Right lung (tissue), 5 donors: ENCODE measurements around the gene SLC5A5. TPM values are rescaled to one million over a fixed set of nuclear protein-coding genes. Genes with fewer than 3 reads are reported as not detected.
A peak's percentile ranks its signal among the peaks of the same experiment; 100 is the strongest.
"Not testable (repeated sequence)": the region's sequence is repeated elsewhere in the genome, so short reads cannot be mapped to it uniquely, and the experiment has no call there.

Source experiments
- DNase-seq, 2 donors: peaks; one replicate each; pipeline ENCODE4 v3.0.0-alpha.2; 2013
- polyA plus RNA-seq, 5 donors: library from polyadenylated mRNA; unstranded; fragments of 120-200 nt; gene quantifications; one replicate each; pipeline versions ENCODE4 v1.2.1 to v1.2.3, GENCODE V29; 2013; ENCODE audit warnings: inconsistent platforms in 1 of 5, low replicate concordance in 1 of 5; ENCODE audit not compliant: insufficient read length in 5 of 5, insufficient read depth in 1 of 5

SLC5A5 gene
- polyA plus RNA-seq, 5 donors = 0.05 to 0.13 (median 0.08) TPM; not detected in 1

DNA sequence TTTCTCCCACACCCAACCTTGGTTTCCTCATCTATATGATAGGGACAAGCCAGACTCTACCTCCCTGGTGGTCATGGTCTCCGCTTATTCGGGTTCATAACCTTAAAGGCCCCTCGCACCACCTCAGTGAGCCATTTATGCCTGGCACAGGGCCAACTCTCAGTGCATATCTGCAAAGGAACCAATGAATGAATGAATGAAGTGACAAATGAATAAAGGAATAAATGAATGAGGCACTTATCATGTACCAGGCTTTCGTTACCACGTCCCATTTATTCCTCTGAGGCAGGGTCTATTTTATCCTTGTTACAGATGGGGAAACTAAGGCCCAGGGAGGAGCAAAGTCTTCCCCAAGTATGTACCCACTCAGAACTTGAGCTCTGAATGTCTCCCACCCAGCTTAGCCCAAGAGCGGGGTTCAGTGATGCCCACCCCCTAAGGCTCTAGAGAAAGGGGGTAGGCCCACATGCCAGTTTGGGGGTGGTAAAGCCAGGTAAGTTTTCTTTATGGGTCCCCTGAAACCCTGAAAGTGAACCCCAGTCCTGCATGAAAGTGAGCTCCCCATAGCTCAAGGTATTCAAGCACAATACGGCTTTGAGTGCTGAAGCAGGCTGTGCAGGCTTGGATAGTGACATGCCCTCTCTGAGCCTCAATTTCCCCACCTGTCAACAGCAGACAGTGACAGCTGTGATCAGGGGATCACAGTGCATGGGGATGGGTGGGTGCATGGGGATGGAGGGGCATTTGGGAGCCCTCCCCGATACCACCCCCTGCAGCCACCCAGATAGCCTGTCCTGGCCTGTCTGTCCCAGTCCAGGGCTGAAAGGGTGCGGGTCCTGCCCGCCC is 490 bp upstream of the SLC5A5 start:
- no peak for DNase-seq

DNA sequence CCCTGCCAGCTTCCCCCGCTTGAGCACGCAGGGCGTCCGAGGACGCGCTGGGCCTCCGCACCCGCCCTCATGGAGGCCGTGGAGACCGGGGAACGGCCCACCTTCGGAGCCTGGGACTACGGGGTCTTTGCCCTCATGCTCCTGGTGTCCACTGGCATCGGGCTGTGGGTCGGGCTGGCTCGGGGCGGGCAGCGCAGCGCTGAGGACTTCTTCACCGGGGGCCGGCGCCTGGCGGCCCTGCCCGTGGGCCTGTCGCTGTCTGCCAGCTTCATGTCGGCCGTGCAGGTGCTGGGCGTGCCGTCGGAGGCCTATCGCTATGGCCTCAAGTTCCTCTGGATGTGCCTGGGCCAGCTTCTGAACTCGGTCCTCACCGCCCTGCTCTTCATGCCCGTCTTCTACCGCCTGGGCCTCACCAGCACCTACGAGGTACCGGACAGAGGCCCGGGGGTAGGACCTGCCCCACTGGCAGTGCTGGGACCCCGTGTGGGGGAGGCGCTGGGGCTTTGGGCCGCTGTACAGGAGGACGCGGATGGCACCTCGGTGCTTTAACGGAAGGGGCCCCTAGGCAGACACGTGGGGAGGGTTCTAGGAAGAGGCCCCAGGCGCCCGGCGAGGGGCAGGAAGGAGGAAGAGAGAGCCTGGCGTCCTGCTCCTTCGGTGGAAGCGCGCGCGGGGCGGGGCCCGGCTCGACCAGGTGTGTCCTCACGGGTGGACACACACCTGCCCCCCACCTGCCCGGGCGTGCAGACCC is 681 bp downstream of the SLC5A5 start:
- no peak for DNase-seq

DNA sequence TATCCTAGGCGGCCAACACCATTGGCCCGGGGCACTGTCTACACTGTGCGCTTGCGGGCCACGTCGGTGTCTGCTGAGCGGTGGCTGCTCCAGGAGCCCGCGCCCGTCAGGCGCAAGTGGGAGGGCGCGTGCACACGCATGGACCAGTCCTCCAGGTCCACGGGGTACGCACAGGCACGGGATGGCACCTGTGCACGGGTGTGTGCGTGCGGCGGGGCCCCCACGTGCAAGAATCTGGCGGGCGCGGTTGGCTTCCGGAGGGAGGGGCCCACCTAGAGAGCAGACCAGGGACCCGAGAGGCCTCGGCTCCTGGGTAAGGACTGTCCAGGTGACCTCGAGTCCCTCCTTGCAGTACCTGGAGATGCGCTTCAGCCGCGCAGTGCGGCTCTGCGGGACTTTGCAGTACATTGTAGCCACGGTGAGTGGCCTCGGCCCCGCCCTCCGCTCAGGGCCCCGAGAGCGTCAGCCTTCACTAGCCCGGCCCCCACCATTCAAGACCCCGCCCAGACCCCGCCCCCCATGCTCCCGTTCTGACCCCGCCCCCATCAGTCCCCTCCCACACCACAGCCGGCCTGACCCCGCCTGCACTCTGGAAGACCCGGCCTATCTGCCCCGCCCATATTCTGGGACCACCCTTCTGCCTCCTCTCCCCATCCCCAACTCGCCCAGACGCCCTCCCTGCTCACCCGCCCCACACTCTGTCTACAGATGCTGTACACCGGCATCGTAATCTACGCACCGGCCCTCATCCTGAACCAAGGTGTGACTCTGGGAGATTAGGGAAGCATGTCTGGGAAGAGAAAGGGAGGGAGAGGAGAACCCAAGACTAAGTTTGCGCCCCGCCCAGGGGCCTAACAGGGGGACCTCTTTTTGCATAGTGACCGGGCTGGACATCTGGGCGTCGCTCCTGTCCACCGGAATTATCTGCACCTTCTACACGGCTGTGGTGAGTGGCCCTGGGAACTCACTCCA is 2.3 kb downstream of the SLC5A5 start:
- no peak for DNase-seq

DNA sequence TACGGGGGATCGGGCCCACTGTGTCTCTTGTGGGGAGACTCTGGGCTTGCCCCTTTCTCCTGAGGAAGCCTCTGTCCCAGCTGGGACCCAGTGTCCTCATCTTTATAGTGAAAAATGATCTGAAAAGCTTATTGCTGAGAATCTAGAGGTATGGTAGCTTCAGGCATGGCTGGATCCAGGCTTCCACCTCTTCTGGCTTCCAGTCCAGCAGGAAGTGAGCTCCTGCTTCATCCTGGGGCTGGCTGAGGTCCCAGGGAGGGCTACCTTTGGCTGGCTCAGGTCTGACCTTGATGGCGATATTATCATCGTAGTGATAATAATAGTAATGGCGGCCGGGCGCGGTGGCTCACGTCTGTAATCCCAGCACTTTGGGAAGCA is 3.0 kb downstream of the SLC5A5 start:
- DNase-seq = no peak

DNA sequence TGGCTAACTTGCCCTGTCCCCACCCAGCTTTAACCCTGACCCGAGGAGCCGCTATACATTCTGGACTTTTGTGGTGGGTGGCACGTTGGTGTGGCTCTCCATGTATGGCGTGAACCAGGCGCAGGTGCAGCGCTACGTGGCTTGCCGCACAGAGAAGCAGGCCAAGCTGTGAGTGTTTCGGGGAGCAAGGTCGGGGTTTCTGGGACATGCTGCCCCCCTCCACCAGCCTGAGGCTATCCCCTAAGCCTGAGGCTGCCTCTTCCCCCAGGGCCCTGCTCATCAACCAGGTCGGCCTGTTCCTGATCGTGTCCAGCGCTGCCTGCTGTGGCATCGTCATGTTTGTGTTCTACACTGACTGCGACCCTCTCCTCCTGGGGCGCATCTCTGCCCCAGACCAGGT is 6.0 kb downstream of the SLC5A5 start:
- no peak for DNase-seq

DNA sequence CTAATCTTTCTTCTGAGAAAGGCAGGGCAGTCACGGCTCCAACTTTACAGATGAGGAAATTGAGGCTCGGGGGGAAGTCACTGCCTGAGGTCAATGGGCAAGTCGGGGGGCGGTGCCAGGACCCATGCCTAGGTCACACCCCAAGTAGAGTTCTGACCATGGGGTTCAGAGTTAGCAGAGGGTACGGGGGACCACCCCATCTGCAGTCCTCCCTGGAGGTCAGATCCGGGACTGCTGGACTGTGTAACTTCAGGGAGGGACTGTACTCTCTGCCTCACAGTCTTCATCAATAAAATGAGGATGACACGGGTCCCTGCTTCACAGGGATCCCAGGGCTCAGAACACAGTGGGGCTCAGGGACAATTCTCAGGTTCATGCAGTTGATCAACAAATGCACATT is 7.7 kb downstream of the SLC5A5 start:
- DNase-seq = no peak

DNA sequence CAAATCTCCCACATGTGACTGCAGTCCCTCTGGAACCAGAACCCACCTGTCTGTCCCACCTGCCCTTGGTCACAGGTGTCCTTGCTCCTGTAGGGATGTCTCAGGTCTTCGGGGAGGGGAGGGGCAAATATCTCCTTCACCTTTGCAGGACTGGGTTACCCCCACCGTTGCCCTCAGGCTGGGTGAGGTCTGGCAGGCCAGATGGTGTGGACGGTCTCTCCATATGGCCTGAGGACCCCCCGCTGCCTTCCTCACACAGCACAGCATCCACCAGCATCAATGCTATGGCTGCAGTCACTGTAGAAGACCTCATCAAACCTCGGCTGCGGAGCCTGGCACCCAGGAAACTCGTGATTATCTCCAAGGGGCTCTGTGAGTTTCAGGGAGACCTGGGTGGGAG is 10.0 kb downstream of the SLC5A5 start:
- no peak for DNase-seq

DNA sequence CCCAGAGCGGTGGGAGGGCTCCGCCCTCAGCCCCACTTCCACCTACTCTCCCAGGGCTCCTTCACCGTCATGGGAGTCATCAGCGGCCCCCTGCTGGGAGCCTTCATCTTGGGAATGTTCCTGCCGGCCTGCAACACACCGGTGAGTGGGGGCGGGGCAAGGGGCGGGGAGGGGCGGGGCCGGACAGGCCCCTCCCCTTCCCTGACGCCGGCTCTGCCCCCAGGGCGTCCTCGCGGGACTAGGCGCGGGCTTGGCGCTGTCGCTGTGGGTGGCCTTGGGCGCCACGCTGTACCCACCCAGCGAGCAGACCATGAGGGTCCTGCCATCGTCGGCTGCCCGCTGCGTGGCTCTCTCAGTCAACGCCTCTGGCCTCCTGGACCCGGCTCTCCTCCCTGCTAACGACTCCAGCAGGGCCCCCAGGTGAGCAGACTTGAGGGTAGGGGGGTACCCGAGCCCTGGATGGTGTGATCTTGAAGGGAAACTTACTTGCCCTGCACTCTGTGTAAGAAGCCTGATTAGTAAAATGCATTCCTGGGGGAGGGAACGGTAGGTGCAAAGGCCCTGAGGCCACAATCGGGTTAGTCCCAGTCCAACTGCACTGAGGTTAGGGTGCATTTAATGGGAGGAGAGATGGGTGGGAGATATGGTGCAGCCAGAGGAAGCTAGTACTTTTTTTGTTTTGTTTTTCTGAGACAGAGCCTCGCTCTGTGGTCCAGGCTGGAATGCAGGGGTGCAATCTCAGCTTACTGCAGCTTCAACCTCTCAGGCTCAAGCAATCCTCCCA is 12.1 kb downstream of the SLC5A5 start:
- DNase-seq = no peak

DNA sequence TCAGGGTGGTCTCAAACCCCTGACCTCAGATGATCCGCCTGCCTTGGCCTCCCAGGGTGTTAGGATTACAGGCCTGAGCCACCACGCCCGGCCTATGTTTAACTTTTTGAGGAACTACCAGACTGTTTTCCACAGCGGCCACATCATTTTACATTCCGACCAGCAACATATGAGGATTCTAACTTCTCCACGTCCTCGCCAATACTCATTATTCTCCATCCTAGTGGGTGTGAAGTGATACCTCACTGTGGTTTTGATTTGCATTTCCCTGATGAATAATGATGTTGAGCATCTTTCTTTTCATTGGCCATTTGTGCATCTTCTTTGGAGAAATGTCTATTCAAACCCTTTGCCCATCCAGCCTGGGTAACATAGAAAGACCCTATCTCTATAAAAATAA is 14.8 kb downstream of the SLC5A5 start:
- DNase-seq = no peak

DNA sequence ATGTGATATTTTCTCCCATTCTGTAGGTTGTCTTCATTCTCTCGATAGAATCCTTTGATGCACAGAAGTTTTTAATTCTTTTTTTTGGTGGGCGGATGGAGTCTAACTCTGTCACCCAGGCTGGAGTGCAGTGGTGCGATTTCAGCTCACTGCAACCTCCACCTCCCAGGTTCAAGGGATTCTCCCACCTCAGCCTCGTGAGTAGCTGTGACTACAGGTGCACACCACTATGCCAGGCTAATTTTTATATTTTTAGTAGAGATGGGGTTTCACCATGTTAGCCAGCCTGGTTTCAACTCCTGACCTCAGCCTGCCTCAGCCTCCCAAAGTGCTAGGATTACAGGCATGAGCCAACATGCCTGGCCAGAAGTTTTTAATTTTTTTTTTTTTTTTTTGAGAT is 15.5 kb downstream of the SLC5A5 start:
- DNase-seq = not testable (repeated sequence)

DNA sequence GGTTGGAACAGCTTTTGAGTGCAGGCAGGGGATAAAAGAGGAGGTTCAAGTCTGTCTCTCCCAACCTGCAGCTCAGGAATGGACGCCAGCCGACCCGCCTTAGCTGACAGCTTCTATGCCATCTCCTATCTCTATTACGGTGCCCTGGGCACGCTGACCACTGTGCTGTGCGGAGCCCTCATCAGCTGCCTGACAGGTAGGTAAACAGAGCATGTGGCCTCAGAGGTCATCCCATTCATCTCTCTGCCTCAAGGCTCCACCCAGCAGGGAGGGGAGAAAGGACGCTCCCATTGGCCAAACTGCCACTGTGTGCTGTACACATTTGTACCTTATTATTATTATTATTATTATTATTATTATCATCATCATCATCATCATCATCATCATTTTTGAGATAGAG is 16.5 kb downstream of the SLC5A5 start:
- no peak for DNase-seq

DNA sequence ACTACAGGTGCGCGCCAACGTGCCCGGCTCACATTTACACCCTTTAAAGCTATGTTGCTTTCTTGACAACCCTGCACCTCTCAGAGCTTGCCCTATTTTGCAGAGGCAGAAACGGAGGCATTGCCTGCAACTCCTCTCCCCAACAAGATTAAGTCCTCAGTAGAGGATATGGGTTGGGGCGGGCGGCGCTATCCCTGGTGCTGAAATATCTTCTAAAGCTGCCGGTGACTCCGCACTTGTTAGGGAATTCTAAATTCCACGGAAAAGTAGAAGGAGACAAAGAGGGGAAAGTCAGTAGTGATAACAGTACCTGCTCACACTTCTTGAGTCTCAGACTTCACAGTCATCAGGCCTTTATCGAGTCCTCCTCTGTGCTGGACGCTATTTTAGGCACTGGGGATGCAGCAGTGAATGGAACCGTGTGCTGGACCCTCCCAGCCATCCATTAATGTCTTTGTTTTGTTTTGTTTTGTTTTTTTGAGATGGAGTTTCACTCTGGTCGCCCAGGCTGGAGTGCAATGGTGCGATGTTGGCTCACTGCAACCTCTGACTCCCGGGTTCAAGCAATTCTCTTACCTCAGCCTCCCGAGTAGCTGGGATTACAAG is 18.0 kb downstream of the SLC5A5 start:
- peak in 1 of 2 donors; percentile 31 for DNase-seq

DNA sequence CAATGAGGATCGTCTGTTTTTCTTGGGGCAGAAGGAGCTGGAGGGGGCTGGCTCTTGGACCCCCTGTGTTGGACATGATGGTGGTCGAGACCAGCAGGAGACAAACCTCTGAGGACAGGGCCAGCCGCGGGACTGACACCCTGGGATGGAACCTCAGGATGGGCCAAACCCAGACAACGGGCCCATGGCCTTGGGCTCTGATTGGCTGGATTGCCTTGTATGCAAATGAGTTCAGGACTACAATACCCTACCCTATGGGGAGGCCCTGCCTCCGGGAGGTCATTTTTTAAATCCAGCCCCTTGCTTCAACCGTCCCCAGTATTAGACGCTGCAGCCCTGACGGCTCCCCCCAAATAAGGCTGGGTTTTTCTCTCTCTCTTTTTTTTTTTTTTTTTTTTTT is 22.0 kb downstream of the SLC5A5 start:
- no peak for DNase-seq

DNA sequence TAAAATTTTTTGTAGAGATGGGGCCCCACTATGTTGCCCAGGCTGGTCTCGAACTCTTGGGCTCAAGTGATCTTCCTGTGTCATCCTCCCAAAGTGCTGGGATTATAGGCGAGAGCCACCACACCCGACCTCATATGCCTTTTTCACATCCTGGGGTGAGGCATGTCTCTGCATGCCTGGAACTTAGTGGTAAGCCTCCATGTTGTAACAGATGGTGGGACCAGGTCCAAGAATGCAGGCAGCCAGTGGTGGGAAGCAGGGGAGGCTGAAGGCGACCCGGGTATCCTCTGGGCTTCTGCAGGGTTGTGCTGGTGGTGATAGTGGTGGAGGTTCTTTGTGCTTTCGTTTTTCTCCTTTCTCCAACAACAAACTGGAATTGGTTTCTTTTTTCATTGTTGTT is 31.0 kb downstream of the SLC5A5 start:
- DNase-seq = no peak

DNA sequence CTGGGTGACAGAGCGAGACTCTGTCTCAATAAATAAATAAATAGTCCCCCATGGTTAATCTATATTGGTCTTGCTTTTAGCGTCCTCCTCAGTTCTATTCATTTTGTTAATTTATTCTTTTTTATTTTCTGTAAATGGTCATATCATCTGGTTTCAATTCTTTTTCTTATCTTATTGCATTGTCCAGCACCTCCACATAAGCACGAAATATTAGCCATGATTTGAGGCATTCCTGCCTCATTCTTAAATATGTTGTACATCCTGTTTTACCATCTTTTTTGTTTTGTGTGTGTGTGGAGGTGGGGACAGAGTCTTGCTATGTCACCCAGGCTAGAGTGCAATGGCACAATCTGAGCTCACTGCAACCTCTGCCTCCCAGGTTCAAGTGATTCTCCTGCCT is 36.5 kb downstream of the SLC5A5 start:
- DNase-seq = no peak

DNA sequence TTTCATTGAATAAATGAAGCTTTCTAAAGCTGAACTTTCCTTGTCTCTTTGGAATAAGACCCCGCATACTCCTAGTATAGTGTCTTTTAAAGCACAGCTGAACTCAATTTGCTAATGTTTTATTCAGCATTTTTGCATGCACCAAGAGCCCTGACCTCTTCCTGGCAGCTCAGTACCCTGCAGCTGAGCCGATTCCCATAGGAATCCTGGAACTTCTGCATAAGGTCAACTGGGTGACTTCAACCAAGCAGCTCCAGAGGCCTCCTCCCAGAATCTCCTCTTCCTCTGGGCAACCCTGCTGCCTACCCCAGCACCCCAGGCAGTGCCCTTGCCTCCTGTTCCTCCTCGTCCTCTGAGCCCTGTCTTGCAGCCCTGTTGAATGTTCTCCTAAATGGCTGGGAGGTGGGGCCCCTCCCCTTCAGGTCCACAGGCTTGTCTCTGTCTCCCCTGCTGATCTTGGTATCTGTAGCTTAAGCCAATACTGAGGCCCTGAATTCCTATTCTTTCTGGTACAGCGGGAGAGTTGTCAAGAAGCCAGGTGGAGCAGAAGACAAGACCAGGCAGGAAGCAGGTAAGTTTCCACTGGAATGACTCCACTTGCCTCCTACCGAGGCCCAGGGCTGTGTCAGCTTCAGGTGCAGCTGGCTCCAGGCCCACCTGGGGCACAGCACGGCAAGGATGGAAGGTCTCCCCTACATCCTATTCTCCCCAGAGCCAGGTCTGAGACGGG is 37.4 kb downstream of the SLC5A5 start:
- DNase-seq = no peak

DNA sequence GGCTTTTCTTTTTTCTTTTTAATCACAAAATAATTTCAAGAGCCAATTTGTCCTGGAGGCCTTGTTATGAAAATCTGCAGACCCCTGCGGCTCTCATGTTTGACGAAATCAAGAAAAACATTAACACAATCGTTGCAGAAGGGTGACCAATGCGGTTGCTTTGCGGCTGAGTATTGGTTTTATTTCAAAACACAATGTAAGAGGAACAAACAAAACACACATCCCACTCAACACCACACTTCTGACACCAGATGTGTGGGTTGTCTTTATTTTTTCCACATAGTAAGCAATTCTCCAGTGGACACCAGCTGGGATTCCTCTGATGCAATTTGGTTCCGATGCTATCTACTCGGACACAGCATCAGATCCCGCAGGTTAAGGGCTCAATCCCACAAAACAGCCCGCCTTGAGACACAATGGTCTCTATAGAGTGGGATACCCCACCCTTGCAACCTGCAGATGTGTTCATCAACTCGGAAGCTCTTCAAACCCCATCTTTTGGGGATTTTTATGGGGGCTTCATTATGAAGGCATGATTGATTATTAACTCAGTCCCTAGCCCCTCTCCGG is 39.1 kb downstream of the SLC5A5 start:
- DNase-seq = no peak

DNA sequence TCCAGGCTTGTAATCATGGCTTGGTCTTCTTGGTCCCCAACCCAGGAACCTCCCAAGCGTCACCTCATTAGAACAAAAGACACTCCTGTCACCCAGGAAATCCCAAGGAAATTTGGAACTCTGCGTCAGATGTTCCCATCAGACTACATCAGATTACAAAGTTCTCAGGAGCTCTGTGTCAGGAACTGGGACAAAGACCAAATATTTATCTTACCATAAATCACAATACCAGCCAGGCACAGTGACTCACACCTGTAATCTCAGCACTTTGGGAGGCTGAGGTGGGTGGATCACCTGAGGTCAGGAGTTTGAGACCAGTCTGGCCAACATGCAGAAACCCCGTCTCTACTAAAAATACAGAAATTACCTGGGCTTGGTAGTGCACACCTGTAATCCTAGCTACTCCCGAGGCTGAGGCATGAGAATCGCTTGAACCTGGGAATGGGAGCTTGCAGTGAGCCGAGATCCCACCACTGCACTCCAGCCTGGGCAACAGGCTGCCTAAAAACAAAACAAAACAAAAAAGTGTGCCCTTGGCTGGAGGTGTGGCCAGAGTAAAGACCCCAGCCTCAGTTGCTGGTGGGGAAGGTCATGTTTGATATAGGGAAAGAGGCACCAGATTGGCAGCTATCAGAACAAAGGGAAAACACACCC is 44.3 kb downstream of the SLC5A5 start:
- DNase-seq = no peak

DNA sequence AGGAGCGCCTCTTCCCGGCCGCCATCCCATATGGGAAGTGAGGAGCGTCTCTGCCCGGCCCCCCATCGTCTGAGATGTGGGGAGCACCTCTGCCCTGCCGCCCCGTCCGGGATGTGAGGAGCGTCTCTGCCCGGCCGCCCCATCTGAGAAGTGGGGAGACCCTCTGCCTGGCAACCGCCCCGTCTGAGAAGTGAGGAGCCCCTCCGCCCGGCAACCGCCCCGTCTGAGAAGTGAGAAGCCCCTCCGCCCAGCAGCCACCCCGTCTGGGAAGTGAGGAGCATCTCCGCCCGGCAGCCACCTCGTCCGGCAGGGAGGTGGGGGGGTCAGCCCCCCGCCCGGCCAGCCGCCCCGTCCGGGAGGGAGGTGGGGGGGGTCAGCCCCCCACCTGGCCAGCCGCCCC is 46.4 kb downstream of the SLC5A5 start:
- not testable (repeated sequence) for DNase-seq
